Thyroid gland (tissue), 4 donors: ENCODE results near the gene FADS6. TPM values are rescaled to one million over a fixed set of nuclear protein-coding genes. Genes with fewer than 3 reads are reported as not detected.
A peak's percentile ranks its signal among the peaks of the same experiment; 100 is the strongest.

Experiments used
- DNase-seq, 2 donors: peaks; one replicate each; pipeline ENCODE4 v3.0.0-alpha.2; 2019
- H3K27ac ChIP-seq, 3 donors: fragments of 200-600 bp; sonication (generic); 1 replicate in 2 of 3; 2 replicates in 1 of 3; pipeline ENCODE4 v1.5.1; 2016 to 2019; ENCODE audit warnings: mild to moderate bottlenecking in 1 of 3, moderate library complexity in 1 of 3
- H3K27me3 ChIP-seq: fragments of 200-600 bp; sonication (generic); one replicate; pipeline ENCODE4 v1.5.1; 2019
- H3K36me3 ChIP-seq, 2 donors: fragments of 200-600 bp; sonication (generic); one replicate each; pipeline ENCODE4 v1.5.1; 2016 to 2019
- H3K4me1 ChIP-seq, 2 donors: fragments of 200-600 bp; sonication (generic); one replicate each; pipeline ENCODE4 v1.5.1; 2017 to 2019
- H3K4me3 ChIP-seq, 3 donors: fragments of 200-600 bp; sonication (generic); replicated peaks in 1 of 3; 1 replicate in 2 of 3; 2 replicates in 1 of 3; pipeline ENCODE4 v1.5.1; 2016; ENCODE audit warnings: mild to moderate bottlenecking in 1 of 3
- H3K9me3 ChIP-seq: fragments of 200-600 bp; sonication (generic); one replicate; pipeline ENCODE4 v1.5.1; 2017
- POLR2A ChIP-seq, 2 donors: fragments of 450-650 bp; IDR thresholded peaks; one replicate each; pipeline ENCODE4 v1.6.1; 2017; ENCODE audit warnings: antibody characterized with exemption in 2 of 2, mild to moderate bottlenecking in 2 of 2, moderate library complexity in 1 of 2
- WGBS, 2 donors: methylation state at CpG; one replicate each; pipeline ENCODE4 v1.1.5; 2017; 5-methylcytosine and 5-hydroxymethylcytosine counted together
- intact Hi-C: fragments of 100-400 bp; cut with DNase I; formaldehyde crosslinking; loops from one replicate; pipeline ENCODE4 v1.15.1; 2023
- total RNA-seq, 4 donors: library from RNA; depleted of rRNA; stranded (reverse); fragments of >200 nt; gene quantifications; one replicate each; pipeline ENCODE4 v1.2.3, GENCODE V29; 2016
- TF ChIP-seq, protein P1 (sequence below), 6 experiments: fragments of 200-600 bp in 3 of 6; fragments of 450-650 bp in 3 of 6; sonication (generic) in 3 of 6; IDR thresholded peaks; one replicate each; pipeline ENCODE4 v1.5.1; 2016 to 2019; ENCODE audit warnings: antibody characterized with exemption in 6 of 6, mild to moderate bottlenecking in 2 of 6, inconsistent platforms in 1 of 6, moderate library complexity in 1 of 6

The FADS6 gene
- total RNA-seq, 4 donors from 2014 or later: not detected

DNA sequence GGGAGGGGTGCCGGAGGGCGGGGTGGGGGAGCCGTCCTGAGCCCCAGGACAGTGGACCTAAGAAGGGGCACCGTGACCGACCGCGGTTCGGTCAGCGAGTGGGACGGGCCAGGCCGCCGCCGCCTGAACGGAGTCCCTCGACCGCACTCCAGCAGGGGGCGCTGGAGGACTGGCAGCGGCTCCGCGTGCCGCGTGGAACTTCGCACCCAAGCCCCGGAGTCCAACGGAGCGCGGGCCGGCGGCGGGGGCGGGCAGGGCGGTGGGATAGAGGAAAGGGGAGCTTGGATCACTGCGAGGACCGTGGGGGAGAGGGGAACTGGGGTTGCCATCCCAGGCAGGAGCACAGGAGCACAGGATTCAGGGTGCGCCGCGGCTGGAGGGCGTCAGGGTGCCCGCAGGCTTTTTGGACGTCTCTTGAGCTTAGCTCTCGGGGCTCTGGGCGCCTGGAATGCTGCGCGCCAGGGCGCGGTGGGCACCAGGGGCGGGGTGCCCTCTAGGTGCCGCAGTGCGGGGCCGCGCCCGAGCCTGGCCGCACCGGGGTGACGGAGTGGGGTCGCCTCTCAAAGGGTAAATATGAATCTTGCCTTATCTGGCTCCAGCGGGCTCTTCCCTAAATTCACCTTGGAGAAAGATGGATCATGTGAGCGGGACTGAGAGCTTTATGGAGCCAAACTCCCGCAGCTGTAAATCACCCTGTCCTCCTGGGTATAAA is 30.3 kb upstream of the FADS6 start:
- intact Hi-C loops: no loop called here
- H3K4me1 ChIP-seq: peaks cover 13 to 21% of the 10 kb centered on the region in 2 donors
- peak; percentile 57 to 65 for DNase-seq
- 3 to 5% methylated on average over 3 to 27 of the region's 59 CpGs for WGBS, 2 donors
- no peaks in the 10 kb centered on the region for H3K9me3 ChIP-seq
- TF ChIP-seq, protein P1, sequence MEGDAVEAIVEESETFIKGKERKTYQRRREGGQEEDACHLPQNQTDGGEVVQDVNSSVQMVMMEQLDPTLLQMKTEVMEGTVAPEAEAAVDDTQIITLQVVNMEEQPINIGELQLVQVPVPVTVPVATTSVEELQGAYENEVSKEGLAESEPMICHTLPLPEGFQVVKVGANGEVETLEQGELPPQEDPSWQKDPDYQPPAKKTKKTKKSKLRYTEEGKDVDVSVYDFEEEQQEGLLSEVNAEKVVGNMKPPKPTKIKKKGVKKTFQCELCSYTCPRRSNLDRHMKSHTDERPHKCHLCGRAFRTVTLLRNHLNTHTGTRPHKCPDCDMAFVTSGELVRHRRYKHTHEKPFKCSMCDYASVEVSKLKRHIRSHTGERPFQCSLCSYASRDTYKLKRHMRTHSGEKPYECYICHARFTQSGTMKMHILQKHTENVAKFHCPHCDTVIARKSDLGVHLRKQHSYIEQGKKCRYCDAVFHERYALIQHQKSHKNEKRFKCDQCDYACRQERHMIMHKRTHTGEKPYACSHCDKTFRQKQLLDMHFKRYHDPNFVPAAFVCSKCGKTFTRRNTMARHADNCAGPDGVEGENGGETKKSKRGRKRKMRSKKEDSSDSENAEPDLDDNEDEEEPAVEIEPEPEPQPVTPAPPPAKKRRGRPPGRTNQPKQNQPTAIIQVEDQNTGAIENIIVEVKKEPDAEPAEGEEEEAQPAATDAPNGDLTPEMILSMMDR (IDR thresholded peaks at IDR 0.05): peak; percentile 21 to 85 (median 52)
- no peak for TF ChIP-seq POLR2A (IDR thresholded peaks at IDR 0.05)
- peaks cover 21% of the 10 kb centered on the region for H3K27me3 ChIP-seq
- H3K27ac ChIP-seq: no peak overlapping the region
- no peaks in the 10 kb centered on the region for H3K36me3 ChIP-seq
- peak overlapping the region in 1 of 3 donors; percentile 21 for H3K4me3 ChIP-seq

- Histone ChIP-seq H3K4me3 (peak within 1 kb of the TSS in 1 of 3 donors; percentile 21), H3K9me3 (no peaks in the 10 kb centered on the region), H3K27me3 (peaks cover 21% of the 10 kb centered on the region), H3K36me3 (no peaks in the 10 kb centered on the region), H3K4me1 (peaks cover 13 to 21% of the 10 kb centered on the region in 2 donors), H3K27ac (no peak within 1 kb of the TSS)
- TF ChIP-seq POLR2A (IDR thresholded peaks at IDR 0.05): no peak
- TF ChIP-seq, protein P1 (IDR thresholded peaks at IDR 0.05): no peak
- 11 to 30% methylated on average over 8 to 25 of the region's 57 CpGs for WGBS, 2 donors
- peak in 1 of 2 donors; percentile 23 for DNase-seq
- intact Hi-C loops: no loop called here
Observed at GRCh38 chr17:74922694-74923537, 29.5 kb upstream of the FADS6 start, which contains the start of gene USH1G. Gene USH1G (minus strand): TSS chr17:74923255. CDS start chr17:74923073, 182 bp downstream.

DNA sequence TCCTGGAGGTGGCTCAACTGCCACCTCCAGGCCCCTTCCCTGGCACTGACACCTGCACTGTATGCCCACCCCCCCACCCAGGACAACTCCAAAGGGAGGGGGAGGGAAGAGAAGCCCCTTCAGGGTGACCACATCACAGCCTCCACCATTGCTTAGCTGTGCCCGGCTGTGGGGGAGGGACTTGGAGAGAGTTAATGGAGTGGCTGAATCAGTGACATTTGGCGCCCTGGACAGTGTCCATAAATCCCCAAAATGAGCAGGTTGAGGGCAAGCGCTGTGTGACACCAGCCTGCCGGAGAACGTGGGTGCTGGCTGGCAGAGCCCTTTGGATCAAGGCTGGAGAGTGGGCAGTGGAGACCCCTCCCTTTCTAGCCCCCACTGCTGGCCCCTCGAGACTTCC is 28.7 kb upstream of the FADS6 start:
- peaks cover 13 to 21% of the 10 kb centered on the region in 2 donors for H3K4me1 ChIP-seq
- no peak overlapping the region for H3K4me3 ChIP-seq
- no peak for DNase-seq
- WGBS, 2 donors: 54 to 65% methylated on average over 6 of the region's 6 CpGs
- no peak overlapping the region for H3K27ac ChIP-seq
- H3K36me3 ChIP-seq: no peaks in the 10 kb centered on the region
- TF ChIP-seq, protein P1 (IDR thresholded peaks at IDR 0.05): no peak
- no peak for TF ChIP-seq POLR2A (IDR thresholded peaks at IDR 0.05)
- peaks cover 21% of the 10 kb centered on the region for H3K27me3 ChIP-seq
- no peaks in the 10 kb centered on the region for H3K9me3 ChIP-seq
- intact Hi-C loops: no loop called here

DNA sequence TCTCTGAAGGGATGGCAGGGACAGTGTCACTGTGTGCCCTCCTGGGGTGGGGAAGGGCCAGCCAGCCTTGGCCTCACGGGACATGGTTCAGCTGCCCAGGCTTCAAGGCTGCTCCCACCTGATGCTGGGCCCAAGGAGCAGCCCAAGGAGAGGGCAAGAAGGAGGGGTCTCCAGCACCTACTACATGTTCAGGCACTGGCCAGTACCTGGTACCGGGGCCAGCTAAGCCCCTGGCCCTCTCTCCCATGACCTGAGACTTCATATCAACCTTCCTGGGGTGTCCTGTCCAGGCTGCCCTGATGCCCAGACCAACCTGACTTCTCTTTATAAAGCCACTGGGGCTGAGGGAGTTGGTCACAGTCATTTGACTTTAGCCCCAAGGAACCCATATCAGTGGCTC is 28.3 kb upstream of the FADS6 start:
- Histone ChIP-seq H3K27ac (no peak overlapping the region), H3K4me3 (no peak overlapping the region), H3K9me3 (no peaks in the 10 kb centered on the region), H3K4me1 (peaks cover 13 to 21% of the 10 kb centered on the region in 2 donors), H3K36me3 (no peaks in the 10 kb centered on the region), H3K27me3 (peaks cover 21% of the 10 kb centered on the region)
- TF ChIP-seq POLR2A (IDR thresholded peaks at IDR 0.05): no peak
- TF ChIP-seq, protein P1 (IDR thresholded peaks at IDR 0.05): no peak
- DNase-seq: no peak
- intact Hi-C loops: no loop called here
- WGBS, 2 donors: 83 to 100% methylated on average over 1 of the region's 2 CpGs
